Adrenal gland (tissue), 5 donors: ENCODE results near the gene PRUNE1.

Source experiments
- CTCF ChIP-seq, 6 experiments: fragments of 450-650 bp in 4 of 6; fragments of 200-600 bp in 2 of 6; sonication (generic) in 1 of 6; IDR thresholded peaks; 1 replicate in 5 of 6; 2 replicates in 1 of 6; pipeline versions ENCODE4 v1.5.1 to v1.8.0; 2016 to 2021; ENCODE audit warnings: antibody characterized with exemption in 6 of 6, mild to moderate bottlenecking in 2 of 6, moderate library complexity in 1 of 6
- POLR2A ChIP-seq, 2 donors: fragments of 450-650 bp; IDR thresholded peaks; one replicate each; pipeline ENCODE4 v1.6.1; 2017; ENCODE audit warnings: antibody characterized with exemption in 2 of 2, mild to moderate bottlenecking in 2 of 2, moderate library complexity in 1 of 2
- donor health status: DM: no; HTN: no; CAD: no.

GRCh38 chr1:151069103-151069486 lies 60.8 kb downstream of the PRUNE1 start:
- TF ChIP-seq CTCF (IDR thresholded peaks at IDR 0.05) = no peak
- no peak for TF ChIP-seq POLR2A (IDR thresholded peaks at IDR 0.05)
